ENCODE data around the gene CHRNE.
"Not testable (repeated sequence)": the region's sequence is repeated elsewhere in the genome, so short reads cannot be mapped to it uniquely, and the experiment has no call there.

CHRNE gene

DNA sequence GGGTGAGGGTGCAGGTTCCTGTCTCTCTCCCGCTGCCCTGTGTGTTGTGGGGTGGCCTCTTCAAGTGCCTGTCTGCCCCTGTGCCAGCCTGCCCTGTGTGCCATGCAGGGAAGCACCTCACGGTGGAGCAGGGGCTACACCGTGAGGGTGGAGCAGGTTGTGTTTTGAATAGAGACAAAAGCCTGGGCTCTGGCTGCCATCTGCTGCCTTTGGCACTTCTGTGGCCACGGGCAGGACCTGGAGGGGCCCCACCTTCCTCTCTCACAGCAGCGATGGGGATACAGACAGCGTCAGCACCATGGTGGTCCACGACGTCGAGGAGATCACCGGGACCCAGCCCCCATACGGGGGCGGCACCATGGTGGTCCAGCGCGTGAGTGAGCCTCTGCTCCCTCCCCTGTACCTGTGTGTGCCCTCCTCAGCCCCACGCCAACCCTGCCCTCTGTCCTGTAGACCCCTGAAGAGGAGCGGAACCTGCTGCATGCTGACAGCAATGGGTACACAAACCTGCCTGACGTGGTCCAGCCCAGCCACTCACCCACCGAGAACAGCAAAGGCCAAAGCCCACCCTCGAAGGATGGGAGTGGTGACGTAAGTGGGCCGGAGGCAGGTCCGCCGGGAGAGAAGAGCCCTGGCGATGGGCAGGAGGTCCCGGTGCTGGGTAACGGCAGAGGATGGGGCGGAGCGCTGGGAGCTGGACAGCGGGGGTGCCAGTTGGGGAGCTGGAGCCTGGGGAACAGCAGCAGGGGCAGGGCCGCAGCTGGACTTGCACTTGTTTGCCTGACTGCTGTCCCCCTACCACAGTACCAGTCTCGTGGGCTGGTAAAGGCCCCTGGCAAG is 9.0 kb downstream of the CHRNE start:
- TF ChIP-seq ZNF274 (IDR thresholded peaks at IDR 0.05; ENCODE audit: low read depth, low read length): no peak

DNA sequence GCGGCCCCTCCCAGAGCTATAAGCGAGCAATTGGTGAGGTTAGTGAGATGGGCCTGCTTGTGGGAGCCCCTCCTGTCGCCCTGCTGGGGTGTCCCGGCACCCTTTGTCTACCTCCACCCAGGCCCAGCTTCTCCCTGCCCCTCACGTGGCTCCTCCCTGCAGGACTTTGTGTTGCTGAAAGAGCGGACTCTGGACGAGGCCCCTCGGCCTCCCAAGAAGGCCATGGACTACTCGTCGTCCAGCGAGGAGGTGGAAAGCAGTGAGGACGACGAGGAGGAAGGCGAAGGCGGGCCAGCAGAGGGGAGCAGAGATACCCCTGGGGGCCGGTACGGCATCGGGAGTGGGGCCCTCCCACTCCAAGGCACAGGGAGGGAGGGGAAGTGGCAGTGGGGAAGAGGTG is 9.6 kb downstream of the CHRNE start:
- TF ChIP-seq ZNF274 (IDR thresholded peaks at IDR 0.05; ENCODE audit: low read depth, low read length): no peak
- H3K4me3 ChIP-seq (ENCODE audit: low read length): no peak overlapping the region

More for the DNA sequence above, 9.0 kb downstream of the CHRNE start:
- H3K4me3 ChIP-seq (ENCODE audit: low read length): no peak overlapping the region

GRCh38 chr17:4892499-4893221 is 10.2 kb downstream of the CHRNE start:
- no peak overlapping the region for H3K4me3 ChIP-seq (ENCODE audit: low read length)
- no peak for TF ChIP-seq ZNF274 (IDR thresholded peaks at IDR 0.05; ENCODE audit: low read depth, low read length)

DNA sequence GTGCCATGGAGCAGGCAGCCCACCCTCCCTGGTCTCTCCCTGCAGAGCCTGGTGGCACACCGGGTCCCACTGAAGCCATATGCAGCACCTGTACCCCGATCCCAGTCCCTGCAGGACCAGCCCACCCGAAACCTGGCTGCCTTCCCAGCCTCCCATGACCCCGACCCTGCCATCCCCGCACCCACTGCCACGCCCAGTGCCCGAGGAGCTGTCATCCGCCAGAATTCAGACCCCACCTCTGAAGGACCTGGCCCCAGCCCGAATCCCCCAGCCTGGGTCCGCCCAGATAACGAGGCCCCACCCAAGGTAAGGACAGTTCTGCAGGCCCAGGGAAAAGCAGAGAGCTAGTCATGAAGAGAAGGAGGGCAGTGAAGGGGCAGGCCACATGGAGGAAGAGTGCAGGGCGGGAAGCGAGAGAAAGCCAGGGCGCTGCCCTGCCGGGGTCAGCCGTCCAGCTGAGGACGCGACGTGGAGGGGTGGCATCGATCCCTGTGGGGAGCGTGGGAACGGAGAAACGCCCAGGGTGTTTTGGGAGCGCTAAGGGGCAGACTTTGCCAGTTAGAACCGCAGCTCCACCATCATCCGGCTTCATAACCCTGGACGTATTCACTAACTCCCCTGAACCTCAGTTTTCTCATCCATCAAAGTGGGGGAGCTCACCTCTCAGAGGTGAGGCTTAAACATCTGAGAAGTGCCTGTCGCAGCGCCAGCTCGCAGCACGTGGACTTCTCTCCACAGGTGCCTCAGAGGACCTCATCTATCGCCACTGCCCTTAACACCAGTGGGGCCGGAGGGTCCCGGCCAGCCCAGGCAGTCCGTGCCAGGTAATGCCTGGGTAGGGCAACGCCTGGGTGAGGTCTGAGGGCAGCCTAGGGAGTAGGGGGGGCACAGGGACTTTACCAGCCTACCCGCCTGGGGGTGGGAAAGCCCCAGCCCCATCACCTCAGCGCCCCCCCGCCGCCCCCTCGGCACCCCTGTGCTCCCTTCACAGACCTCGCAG is 11.2 kb downstream of the CHRNE start:
- H3K4me3 ChIP-seq (ENCODE audit: low read length): no peak overlapping the region
- no peak for TF ChIP-seq ZNF274 (IDR thresholded peaks at IDR 0.05; ENCODE audit: low read depth, low read length)

DNA sequence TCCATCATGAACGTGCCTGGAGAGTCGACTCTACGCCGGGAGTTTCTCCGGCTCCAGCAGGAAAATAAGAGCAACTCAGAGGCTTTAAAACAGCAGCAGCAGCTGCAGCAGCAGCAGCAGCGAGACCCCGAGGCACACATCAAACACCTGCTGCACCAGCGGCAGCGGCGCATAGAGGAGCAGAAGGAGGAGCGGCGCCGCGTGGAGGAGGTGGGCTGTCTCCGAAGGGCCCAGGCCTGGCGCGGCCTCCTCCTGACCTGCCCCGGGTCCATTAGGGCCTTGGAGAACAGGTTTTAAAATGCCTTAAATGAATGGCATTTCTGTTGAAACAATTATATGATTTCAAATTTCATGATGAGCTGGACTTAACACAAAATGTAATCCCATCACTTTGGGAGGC is 15.3 kb downstream of the CHRNE start:
- no peak overlapping the region for H3K4me3 ChIP-seq (ENCODE audit: low read length)
- TF ChIP-seq ZNF274 (IDR thresholded peaks at IDR 0.05; ENCODE audit: low read depth, low read length): no peak

GRCh38 chr17:4886830-4887229 is 16.1 kb downstream of the CHRNE start:
- TF ChIP-seq ZNF274 (IDR thresholded peaks at IDR 0.05; ENCODE audit: low read depth, low read length): no peak
- H3K4me3 ChIP-seq (ENCODE audit: low read length): no peak overlapping the region

- no peak overlapping the region for H3K4me3 ChIP-seq (ENCODE audit: low read length)
- TF ChIP-seq ZNF274 (IDR thresholded peaks at IDR 0.05; ENCODE audit: low read depth, low read length): no peak
Observed at GRCh38 chr17:4884489-4884888, 18.4 kb downstream of the CHRNE start.

DNA sequence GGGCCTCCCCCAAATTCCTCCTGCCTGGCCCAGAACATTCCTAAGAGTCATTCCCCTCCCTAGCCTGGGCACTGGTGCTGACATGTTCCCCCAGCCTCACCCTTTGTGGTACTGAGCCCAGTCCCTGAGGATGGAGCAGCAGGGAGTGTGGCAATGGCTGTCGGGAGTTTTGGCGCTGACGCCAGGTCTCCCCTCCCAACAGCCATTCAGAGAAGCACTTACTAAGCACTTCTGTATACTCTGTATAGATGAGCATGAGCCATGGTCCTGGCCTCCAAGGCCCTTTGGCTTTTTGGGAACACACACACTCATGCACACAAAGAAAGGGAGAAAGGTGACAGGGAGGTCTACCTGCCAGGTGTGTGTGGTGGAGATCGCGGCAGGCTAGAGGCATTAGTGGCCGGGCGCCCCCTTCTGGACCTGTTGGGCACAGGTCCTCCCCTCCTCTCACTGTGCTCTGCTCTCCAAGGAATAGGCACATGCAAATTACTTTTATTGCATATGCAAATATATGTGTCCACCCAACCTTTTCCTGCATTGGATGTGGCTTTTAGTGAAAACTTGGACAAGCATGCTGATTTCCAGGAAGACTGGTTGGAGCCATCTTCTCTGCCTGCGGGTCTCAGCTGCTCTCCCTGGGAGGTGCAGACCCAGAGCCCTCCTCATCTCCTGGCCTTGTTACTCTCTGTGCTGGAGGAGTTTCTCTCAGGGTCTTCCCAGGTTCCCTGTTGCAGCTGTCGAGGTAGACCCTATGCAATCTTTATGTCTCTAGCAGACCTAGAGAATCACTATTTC is 20.9 kb downstream of the CHRNE start:
- no peak for TF ChIP-seq ZNF274 (IDR thresholded peaks at IDR 0.05; ENCODE audit: low read depth, low read length)
- no peak overlapping the region for H3K4me3 ChIP-seq (ENCODE audit: low read length)

DNA sequence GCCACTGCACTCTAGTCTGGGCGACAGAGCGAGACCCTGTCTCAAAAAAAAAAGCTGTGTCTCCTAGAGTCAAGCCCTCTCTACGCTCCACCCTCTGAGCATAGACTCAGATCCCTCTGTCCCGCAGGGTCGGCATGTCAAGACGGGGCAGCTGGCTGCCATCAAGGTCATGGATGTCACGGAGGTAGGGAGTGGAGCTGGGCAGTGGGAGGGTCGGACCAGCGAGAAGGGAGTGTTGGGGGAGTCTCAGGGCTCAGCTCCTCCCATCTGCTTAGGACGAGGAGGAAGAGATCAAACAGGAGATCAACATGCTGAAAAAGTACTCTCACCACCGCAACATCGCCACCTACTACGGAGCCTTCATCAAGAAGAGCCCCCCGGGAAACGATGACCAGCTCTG is 22.0 kb downstream of the CHRNE start:
- H3K4me3 ChIP-seq (ENCODE audit: low read length): no peak overlapping the region
- no peak for TF ChIP-seq ZNF274 (IDR thresholded peaks at IDR 0.05; ENCODE audit: low read depth, low read length)

DNA sequence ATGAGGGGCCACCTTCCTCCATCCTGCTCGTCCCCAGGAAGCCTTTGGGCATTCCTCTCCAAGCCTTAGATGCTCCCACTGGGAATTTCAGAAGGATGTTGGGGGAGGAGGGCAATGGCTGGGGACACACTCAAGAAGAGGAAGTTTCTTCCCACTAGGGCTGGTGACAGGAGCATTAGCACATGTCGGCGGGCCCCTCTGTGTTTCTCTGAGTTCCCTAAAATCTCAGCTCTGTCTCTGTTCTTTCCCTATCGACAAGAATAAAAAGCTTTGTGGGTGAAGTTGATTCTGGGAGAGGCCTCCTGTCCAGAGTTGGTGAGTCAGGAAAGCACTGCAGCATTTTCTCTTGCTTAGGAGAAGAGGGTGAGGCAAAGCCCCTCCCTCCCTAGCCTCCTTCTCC is 23.3 kb downstream of the CHRNE start:
- H3K4me3 ChIP-seq (ENCODE audit: low read length): no peak overlapping the region
- TF ChIP-seq ZNF274 (IDR thresholded peaks at IDR 0.05; ENCODE audit: low read depth, low read length): no peak

DNA sequence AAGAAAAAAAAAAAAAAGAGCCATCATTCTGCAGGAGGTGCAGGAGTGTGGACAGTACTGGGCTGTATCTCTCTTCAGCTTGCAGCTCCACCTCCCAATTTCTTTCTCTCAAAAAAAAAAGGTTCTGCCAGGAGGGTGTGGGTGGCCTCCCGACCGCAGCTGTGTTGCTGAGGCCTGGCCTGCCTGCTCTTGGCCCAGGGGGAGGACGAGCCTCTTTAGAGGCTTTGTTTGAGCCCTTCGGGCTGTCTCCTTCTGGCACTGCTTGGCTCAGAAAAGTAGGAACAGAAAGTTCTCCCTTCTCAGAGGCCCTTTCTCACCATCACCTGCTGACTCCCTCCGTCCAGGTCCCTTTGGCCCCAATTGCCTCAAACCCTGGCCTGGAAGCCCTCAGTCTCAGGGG is 25.8 kb downstream of the CHRNE start:
- no peak overlapping the region for H3K4me3 ChIP-seq (ENCODE audit: low read length)
- TF ChIP-seq ZNF274 (IDR thresholded peaks at IDR 0.05; ENCODE audit: low read depth, low read length): no peak

- no peak overlapping the region for H3K4me3 ChIP-seq (ENCODE audit: low read length)
- no peak for TF ChIP-seq ZNF274 (IDR thresholded peaks at IDR 0.05; ENCODE audit: low read depth, low read length)
Observed at GRCh38 chr17:4872786-4873185, 30.1 kb downstream of the CHRNE start.

DNA sequence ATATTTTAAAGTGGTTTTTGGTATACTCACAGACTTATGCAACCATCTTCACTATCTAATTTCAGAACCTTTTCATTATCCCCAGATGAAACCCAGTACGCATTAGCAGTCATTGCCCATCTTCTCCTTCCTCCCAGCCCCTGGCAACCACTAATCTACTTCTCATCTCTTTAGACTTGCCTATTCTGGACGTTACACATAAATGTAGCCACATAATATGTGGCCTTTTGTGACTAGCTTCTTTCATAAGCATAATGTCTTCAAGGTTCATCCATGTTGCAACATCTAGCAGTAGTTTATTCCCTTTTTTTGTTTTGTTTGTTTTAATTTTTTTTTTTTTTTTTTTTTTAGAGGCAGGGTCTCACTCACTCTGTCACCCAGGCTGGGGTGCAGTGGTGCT is 32.0 kb downstream of the CHRNE start:
- H3K4me3 ChIP-seq (ENCODE audit: low read length): no peak overlapping the region
- no peak for TF ChIP-seq ZNF274 (IDR thresholded peaks at IDR 0.05; ENCODE audit: low read depth, low read length)

GRCh38 chr17:4869058-4869998 is 33.6 kb downstream of the CHRNE start:
- not testable (repeated sequence) for H3K4me3 ChIP-seq (ENCODE audit: low read length)

DNA sequence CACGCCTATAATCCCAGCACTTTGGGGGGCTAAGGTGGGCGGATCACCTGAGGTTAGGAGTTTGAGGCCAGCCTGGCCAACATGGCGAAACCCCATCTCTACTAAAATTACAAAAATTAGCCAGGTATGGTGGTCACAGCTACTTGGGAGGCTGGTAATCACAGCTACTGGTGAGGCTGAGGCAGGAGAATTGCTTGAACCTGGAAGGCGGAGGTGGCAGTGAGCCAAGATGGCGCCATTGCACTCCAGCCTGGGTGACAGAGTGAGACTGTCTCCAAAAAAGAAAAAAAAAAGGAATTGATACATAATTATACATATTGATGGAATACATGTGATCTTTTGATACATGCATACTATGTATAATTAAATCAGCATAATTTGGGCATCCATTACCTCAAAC is 35.4 kb downstream of the CHRNE start:
- not testable (repeated sequence) for H3K4me3 ChIP-seq (ENCODE audit: low read length)
